Glutamatergic neuron (in vitro differentiated cells): ENCODE results near the gene DTNA. TPM values are rescaled to one million over a fixed set of nuclear protein-coding genes. Genes with fewer than 3 reads are reported as not detected.

Experiments used
- DNase-seq: peaks from one replicate; pipeline ENCODE4 v3.0.0; 2022
- H3K27ac Mint-ChIP-seq: one replicate; pipeline ENCODE4 v1.8.0; 2020; ENCODE audit warnings: mild to moderate bottlenecking, mixed read lengths, inconsistent platforms; ENCODE audit not compliant: unreplicated experiment
- H3K27me3 Mint-ChIP-seq: one replicate; pipeline ENCODE4 v1.8.0; 2020; ENCODE audit warnings: mild to moderate bottlenecking, moderate library complexity, mixed read lengths, inconsistent platforms; ENCODE audit not compliant: unreplicated experiment
- H3K36me3 Mint-ChIP-seq: one replicate; pipeline ENCODE4 v1.8.0; 2020; ENCODE audit warnings: mild to moderate bottlenecking, mixed read lengths, inconsistent platforms; ENCODE audit not compliant: unreplicated experiment
- H3K4me1 Mint-ChIP-seq: one replicate; pipeline ENCODE4 v1.8.0; 2020; ENCODE audit warnings: mild to moderate bottlenecking, low read depth, mixed read lengths, inconsistent platforms; ENCODE audit not compliant: unreplicated experiment
- H3K4me3 Mint-ChIP-seq: one replicate; pipeline ENCODE4 v1.8.0; 2020; ENCODE audit warnings: mild to moderate bottlenecking, mixed read lengths, inconsistent platforms; ENCODE audit not compliant: unreplicated experiment
- H3K9me3 Mint-ChIP-seq: one replicate; pipeline ENCODE4 v1.8.0; 2020; ENCODE audit warnings: mild to moderate bottlenecking, moderate library complexity, mixed read lengths, inconsistent platforms; ENCODE audit not compliant: unreplicated experiment
- CTCF ChIP-seq: fragments of 200-600 bp; sonication (generic); IDR thresholded peaks from one replicate; pipeline ENCODE4 v1.5.0; 2021; ENCODE audit not compliant: partially characterized antibody, unreplicated experiment
- total RNA-seq: library from RNA; stranded (reverse); fragmentation: NEBNext Ultra II Directional; extraction: Animal tissue kit (Norgen Biotek cat#: 25700); gene quantifications from one replicate; pipeline ENCODE4 v1.2.1, GENCODE V29; 2021; ENCODE audit not compliant: unreplicated experiment

The DTNA gene
- total RNA-seq, 1 donor from 2014 or later = 29.5 TPM

- no peaks in the 10 kb centered on the region for H3K4me1 Mint-ChIP-seq
- TF ChIP-seq CTCF = no peak
- no peak for DNase-seq
- no peak overlapping the region for H3K27ac Mint-ChIP-seq
- no peaks in the 10 kb centered on the region for H3K9me3 Mint-ChIP-seq
- H3K4me3 Mint-ChIP-seq = no peak overlapping the region
- H3K27me3 Mint-ChIP-seq = peaks cover 1% of the 10 kb centered on the region
- no peaks in the 10 kb centered on the region for H3K36me3 Mint-ChIP-seq
Observed at GRCh38 chr18:34789768-34790344, 79.8 kb downstream of the DTNA start.

GRCh38 chr18:34794348-34794747 is 84.2 kb downstream of the DTNA start:
- DNase-seq = no peak
- peaks cover 1% of the 10 kb centered on the region for H3K27me3 Mint-ChIP-seq
- no peak overlapping the region for H3K27ac Mint-ChIP-seq
- no peaks in the 10 kb centered on the region for H3K36me3 Mint-ChIP-seq
- H3K4me3 Mint-ChIP-seq = no peak overlapping the region
- TF ChIP-seq CTCF = no peak
- H3K9me3 Mint-ChIP-seq = no peaks in the 10 kb centered on the region
- no peaks in the 10 kb centered on the region for H3K4me1 Mint-ChIP-seq

- Mint-ChIP-seq H3K9me3 (no peaks in the 10 kb centered on the region), H3K4me3 (no peak overlapping the region), H3K27me3 (peaks cover 1% of the 10 kb centered on the region), H3K27ac (no peak overlapping the region), H3K36me3 (no peaks in the 10 kb centered on the region), H3K4me1 (no peaks in the 10 kb centered on the region)
- DNase-seq = no peak
- TF ChIP-seq CTCF = no peak
Observed at GRCh38 chr18:34795070-34795732, 85.1 kb downstream of the DTNA start.

- Mint-ChIP-seq H3K4me1 (no peaks in the 10 kb centered on the region), H3K27me3 (no peaks in the 10 kb centered on the region), H3K27ac (no peak overlapping the region), H3K9me3 (no peaks in the 10 kb centered on the region), H3K36me3 (no peaks in the 10 kb centered on the region), H3K4me3 (no peak overlapping the region)
- DNase-seq = no peak
- TF ChIP-seq CTCF = no peak
Observed at GRCh38 chr18:34796035-34796657, 86.0 kb downstream of the DTNA start.

- Mint-ChIP-seq H3K9me3 (peaks cover 1% of the 10 kb centered on the region), H3K4me3 (no peak overlapping the region), H3K27me3 (no peaks in the 10 kb centered on the region), H3K27ac (no peak overlapping the region), H3K4me1 (no peaks in the 10 kb centered on the region), H3K36me3 (no peaks in the 10 kb centered on the region)
- TF ChIP-seq CTCF = no peak
- DNase-seq = no peak
Observed at GRCh38 chr18:34799291-34799690, 89.2 kb downstream of the DTNA start.
